ENCODE data around the gene MYO1B.

MYO1B gene

GRCh38 chr2:191225690-191226089, 19.5 kb upstream of the MYO1B start:
- no peak for DNase-seq (ENCODE audit: extremely low read depth in 1 of 2, low read depth in 1 of 2)

DNA sequence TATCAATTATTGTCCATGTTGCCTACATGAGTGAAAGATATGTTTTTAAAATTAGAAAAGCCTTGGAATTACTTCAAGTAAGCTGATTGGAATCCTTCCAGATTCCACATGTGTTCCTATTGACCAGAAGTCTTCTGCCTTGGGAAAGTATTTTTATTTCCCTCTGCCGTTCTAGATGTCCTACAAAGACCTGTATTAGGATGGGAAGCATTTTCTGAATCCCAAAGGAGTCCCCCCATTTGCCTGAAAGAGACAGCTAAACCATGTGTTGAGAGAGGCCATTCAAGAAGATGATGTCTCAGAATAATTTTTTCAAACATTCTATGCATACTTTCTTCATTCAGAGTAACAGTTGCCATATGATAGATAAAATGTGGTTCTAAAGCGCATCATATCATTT, 19.0 kb upstream of the MYO1B start:
- no peak for DNase-seq (ENCODE audit: extremely low read depth in 1 of 2, low read depth in 1 of 2)

GRCh38 chr2:191228333-191228732, 16.9 kb upstream of the MYO1B start:
- no peak for DNase-seq (ENCODE audit: extremely low read depth in 1 of 2, low read depth in 1 of 2)

DNA sequence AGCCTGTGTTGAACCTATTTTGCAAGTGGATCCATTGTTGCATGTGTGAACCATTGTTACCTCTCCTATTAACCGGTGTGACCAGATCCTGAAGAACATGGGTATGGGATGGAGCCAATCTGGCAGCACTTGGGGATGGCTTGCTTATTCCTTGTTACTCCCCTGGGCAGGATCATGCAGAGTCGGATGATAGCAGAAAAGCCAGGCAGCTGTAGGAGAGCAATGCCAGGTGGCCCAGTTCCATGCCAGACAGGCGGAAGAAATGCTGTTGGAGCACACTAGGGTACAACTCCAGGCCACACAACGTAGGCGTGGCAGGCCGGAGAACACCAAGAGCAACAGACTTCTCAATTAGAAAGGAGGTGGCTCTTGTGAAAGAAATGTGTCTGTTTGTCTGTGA, 16.3 kb upstream of the MYO1B start:
- DNase-seq (ENCODE audit: extremely low read depth in 1 of 2, low read depth in 1 of 2) = no peak

DNA sequence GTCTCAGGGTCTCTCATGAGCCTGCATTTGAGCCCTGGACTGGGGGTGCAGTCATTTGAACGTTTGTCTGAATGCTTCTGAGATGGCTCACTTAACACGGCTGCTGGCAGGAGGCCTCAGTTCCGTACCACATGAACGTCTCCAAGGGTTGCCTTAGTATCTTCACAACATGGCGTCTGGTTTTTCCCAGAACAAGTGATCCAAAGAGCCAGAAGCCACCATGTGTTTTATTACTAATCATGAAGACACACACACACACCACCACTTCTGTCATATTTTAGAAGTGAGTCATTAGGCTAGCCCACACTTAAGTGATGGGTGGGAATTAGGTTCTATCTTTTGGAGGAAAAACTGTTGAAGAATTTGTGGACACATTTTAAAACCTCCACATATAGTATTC, 15.0 kb upstream of the MYO1B start:
- no peak for DNase-seq (ENCODE audit: extremely low read depth in 1 of 2, low read depth in 1 of 2)

- no peak for DNase-seq (ENCODE audit: extremely low read depth in 1 of 2, low read depth in 1 of 2)
Observed at GRCh38 chr2:191231995-191232394, 13.2 kb upstream of the MYO1B start.

DNA sequence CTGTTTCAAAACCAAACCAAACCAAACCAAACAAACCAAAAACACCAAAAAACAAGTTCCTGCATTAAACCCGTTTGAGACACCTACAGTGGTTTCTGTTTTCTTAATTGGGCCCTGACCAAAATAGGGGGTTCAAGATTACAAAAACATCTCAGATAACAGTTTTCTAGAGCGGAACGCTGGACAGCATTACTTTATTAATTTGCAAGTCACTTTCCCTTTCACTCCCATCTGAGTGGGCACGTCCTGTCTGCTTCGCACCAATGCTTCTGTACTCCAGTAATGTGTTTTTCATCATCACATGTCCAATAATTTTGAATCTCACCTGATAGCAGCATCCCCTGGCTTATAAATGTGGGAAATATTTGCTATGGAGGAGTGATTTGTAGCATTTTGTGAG, 11.7 kb upstream of the MYO1B start:
- DNase-seq (ENCODE audit: extremely low read depth in 1 of 2, low read depth in 1 of 2) = no peak

DNA sequence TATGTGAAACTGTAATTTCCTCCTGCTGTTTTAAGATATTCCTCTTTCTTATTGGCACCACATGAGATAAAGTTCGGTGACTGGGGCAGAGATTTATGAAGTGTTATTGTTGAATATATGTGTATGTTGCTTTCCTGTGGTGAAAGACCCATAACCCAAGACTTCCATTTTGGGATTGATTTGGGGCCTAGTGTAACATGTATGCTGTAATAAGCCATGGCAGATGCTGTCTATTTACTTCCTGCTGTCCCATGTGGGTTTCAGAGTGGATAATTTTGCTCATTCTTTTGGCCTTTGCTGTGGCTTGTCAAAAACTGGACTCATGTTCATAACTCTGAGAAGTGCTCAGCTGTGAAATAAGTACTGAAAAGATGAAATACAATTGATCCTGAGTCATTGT, 10.8 kb upstream of the MYO1B start:
- no peak for DNase-seq (ENCODE audit: extremely low read depth in 1 of 2, low read depth in 1 of 2)

DNA sequence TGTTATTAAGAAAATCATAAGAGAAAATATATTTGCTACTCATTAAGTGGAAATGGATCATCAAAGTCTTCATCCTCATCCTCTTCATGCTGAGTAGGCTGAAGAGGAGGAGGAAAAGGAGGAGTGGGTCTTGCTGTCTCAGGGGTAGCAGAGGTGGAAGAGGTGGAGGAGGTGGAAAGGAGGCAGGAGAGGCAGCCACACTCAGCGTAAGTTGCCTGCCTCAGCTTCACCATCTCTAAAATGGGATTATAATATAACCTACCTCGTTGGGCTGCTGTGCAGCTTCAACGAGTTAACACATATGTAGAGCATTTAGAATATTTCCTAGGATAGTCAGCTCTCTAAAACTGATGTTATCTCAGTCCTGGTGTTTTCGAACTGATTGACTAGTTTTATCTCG, 4.3 kb upstream of the MYO1B start:
- DNase-seq (ENCODE audit: extremely low read depth in 1 of 2, low read depth in 1 of 2) = no peak

DNA sequence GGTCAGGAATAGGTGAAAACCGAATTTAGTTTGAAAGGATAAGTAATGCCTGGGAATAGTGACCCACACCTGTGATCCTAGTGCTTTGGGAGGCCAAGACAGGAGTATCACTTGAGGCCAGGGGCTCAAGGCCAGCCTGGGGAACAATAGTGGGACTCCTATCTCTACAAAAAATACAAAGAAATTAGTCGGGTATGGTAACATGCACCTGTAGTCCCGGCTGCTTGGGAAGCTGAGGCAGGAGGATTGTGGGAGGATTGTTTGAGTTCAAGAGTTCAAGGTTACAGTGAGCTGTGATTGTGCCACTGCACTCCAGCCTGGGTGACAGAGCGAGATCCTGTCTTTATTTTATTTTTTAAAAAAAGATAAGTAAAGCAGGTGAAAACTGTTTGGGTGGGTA, 3.8 kb upstream of the MYO1B start:
- DNase-seq (ENCODE audit: extremely low read depth in 1 of 2, low read depth in 1 of 2) = no peak

DNA sequence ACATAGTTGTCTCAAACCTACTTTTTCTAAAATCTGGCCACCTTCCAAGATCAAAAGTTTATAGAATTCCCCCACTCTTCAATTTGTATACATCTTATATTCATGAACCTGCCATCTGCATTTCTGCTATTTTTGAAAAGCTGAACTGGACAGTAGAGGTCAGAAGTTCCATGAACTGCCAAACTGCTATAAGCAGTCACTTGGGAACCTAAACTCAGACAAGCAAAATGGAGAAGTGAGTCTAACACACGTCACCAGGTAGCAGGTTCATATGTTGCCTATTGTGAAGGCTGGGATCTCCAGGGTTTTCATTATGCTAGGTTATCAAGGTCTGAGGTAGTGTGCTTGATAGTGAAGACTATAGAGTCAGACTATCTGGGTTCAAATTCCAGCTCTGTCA, 2.0 kb upstream of the MYO1B start:
- no peak for DNase-seq (ENCODE audit: extremely low read depth in 1 of 2, low read depth in 1 of 2)

GRCh38 chr2:191244350-191244749, 854 bp upstream of the MYO1B start:
- no peak for DNase-seq (ENCODE audit: extremely low read depth in 1 of 2, low read depth in 1 of 2)

DNA sequence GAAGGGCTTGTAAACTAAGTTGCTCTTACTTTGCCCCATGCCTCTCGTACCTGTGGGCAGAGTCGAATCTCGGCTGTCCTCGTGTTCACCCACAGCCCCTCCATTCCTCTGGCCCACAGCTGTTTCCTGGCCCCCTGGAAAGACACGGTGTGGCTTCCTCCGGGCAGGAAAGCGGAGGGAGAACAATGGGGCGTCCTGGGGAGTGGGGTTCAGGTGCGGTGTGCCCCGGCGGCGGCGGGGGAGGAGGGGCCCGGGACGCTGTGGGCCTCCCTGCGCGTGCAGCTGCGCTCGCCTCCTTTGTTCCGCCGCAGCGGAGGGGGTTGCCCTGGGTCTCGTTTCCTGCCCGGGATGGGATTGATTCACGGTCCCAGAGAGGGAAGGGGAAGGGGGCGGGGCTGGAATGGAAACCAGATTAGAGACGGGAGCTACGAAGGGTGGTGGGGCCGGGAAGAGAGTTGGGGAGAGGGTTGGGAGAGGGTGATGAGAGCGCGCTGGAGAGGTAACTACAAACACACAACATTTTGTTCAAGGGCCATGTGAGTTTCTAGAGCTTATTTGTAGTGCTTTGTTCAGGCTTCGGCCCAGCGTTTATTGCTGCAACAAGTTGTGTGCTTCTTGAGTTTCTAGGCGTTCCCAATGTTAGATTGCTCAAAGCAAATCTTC, 796 bp downstream of the MYO1B start:
- DNase-seq (ENCODE audit: extremely low read depth in 1 of 2, low read depth in 1 of 2) = no peak

GRCh38 chr2:191246820-191247380, 1.7 kb downstream of the MYO1B start:
- no peak for DNase-seq (ENCODE audit: extremely low read depth in 1 of 2, low read depth in 1 of 2)

- DNase-seq (ENCODE audit: extremely low read depth in 1 of 2, low read depth in 1 of 2) = no peak
Observed at GRCh38 chr2:191247381-191248057, 2.3 kb downstream of the MYO1B start.

DNA sequence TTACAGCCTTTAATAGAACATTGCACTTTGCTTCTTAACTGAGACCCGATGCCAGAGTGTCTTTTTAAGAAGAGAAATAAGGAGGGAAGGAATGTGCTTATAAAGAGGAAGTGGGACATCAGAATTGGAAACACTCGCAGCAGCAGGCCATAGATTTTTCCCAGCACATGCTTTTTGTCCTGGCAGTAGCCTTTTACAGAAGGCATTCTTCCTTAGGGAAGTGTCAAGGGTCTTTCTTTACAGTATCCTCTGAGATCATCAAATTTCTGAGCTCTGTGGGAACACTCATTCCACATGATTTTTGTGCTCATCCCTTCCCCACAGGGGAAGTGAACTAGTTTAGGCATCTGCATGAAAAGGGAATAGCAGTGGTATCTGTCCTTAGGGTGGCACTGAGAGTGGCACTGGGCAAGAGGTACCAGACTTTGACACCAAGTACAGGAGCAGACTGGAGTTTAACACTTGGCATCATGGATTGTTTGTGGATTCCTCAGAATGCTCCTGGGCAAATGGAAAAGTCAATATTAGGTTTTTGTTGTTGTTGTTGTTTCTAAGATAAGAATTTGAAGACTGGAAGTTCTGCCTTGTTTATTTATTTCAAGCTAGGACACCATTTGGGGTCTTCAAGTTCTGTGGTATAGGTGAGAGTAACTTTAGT, 4.1 kb downstream of the MYO1B start:
- no peak for DNase-seq (ENCODE audit: extremely low read depth in 1 of 2, low read depth in 1 of 2)

GRCh38 chr2:191250400-191250799, 5.2 kb downstream of the MYO1B start:
- DNase-seq (ENCODE audit: extremely low read depth in 1 of 2, low read depth in 1 of 2) = no peak

DNA sequence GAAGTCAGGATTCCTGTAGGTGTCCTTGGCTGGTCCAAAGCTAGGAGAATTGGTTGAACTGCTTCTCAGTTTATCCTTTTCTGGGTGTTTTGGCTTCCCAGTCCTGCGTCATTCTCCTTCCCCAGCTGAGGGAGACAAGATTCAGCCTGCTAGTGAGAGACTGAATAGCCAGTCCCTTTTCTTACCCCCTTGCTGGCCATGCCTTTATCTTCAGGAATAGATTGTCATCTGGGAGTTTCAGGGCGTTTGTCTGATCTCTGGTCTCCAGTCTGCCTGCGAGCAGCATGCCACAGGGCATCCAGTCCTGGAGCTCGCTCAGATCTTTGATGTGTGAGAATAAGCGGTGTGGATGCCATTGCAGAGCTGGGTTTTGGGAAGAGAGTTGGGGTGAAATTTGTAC, 5.8 kb downstream of the MYO1B start:
- DNase-seq (ENCODE audit: extremely low read depth in 1 of 2, low read depth in 1 of 2) = no peak

- DNase-seq (ENCODE audit: extremely low read depth in 1 of 2, low read depth in 1 of 2) = no peak
Observed at GRCh38 chr2:191252699-191253098, 7.5 kb downstream of the MYO1B start.

DNA sequence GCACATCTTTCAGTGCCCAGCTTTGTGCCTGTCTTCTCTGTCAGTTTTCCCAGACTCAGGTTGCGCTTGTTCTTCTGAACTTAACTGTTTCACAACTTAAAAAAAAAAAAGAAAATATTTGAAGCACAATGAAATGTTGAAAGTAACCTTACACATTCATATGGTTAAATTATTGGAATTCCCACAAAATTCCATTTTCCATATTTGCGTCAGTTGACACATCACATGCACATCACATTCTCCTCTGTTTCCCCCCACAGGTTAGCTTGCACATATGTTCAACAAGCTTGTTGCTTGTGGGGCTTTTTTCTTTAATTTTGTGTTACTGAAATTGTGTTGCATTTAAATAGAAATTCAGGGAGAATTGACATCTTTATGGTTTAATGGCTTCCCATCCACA, 8.3 kb downstream of the MYO1B start:
- DNase-seq (ENCODE audit: extremely low read depth in 1 of 2, low read depth in 1 of 2) = no peak

DNA sequence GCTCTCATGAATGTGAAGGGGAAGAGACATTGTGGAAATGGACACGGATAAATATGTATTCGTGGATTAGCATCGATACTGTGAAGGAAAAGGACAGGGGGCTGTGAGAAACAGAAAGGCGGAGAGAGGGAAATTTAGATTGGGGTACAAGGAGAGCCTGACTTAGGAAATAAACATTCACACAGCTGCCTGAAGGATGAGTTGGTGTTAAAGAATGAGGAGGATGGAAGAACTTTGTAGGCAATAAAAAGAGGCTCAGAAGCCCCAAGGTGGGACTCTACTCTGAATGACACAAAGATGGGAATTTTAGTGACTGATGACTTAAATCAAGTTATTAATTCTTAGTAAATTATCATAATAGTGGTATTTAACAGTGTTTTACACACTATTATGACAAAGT, 10.1 kb downstream of the MYO1B start:
- no peak for DNase-seq (ENCODE audit: extremely low read depth in 1 of 2, low read depth in 1 of 2)

DNA sequence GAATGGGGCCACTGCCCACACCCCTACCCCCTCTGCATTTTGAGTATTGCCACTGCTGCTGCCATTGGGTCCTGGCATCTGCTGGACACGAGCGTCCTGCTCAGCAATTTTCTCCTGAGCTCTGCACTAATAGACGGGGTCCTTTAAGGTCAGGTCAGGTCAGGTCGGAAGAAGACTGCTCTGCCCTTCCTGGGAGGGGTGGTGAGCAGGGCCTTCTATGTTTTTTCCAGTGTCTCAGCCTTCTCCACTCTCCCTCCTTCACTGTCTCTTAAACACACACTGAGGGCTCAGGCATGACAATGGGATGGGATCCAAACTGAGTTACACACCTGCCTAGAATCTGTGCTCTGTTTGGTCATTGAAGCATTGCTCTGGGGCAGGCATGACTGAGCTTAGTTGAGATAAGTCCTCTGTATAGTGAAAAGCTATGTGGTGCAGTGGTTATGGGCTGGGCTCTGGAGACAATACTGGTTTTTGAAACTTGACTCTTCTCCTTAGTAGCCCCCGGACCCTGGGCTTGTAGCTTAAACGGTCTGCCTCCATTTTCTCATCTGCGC, 10.6 kb downstream of the MYO1B start:
- no peak for DNase-seq (ENCODE audit: extremely low read depth in 1 of 2, low read depth in 1 of 2)
